Hindlimb muscle (tissue), 1 donor: Measurements from ENCODE around the gene SUB1. TPM values are rescaled to one million over a fixed set of nuclear protein-coding genes. Genes with fewer than 3 reads are reported as not detected.
"Not testable (repeated sequence)": the region's sequence is repeated elsewhere in the genome, so short reads cannot be mapped to it uniquely, and the experiment has no call there.

Experiments
- DNase-seq: peaks from one replicate; pipeline ENCODE4 v3.0.0-alpha.2; 2013
- polyA plus RNA-seq: library from polyadenylated mRNA; unstranded; fragments of 120-200 nt; gene quantifications from one replicate; pipeline ENCODE4 v1.2.1, GENCODE V29; 2013; ENCODE audit not compliant: insufficient read length

Gene SUB1
- polyA plus RNA-seq, 1 donor = 203 TPM

DNA sequence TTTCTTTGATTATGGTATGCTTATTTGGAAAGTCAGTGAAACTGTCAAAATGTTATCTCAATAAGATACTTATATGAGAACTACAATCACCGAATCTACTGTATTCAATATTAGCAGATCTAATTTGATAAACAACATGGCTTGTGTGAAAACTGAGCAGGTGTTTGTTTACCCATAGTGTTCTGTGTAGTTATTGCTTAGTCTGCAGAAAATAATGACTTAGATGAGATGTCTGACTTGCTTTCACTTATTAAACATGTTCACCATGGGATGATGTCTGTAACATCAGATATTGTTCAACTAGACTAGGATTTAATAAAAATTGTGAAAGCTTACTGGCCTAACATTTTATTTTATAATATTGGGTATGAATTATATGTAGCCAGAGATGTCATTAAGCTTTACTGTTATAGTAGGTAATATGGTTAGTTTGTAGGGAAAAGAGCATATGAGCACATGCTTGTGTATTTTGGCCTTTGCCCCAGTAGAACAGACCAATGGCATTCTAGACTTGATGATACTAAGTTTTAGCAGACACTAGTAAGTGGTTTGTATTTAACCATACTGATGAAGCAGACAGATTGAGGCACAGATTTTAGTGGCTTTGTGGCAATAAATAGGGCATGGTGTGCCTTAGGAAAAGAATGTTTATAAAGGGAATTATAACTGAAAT lies 16.4 kb downstream of the SUB1 start:
- DNase-seq = no peak

DNA sequence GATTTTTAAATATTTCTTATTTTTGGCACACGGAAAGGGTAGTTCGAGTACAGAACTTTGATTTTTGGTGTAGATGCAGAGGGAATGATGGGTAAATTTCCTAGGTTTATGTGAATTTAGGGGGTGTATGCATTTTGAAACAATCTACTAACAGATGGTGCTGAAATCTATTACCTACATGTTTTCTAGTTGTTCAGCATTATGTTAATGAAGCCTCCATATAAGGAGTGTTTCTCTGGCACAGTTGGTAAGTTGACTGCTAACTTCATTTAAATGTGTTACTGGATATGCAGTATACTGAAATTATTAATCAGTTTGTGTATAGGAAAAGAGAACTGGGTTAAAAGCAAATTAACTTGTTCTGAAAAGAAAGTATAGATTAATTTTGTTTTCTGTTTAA lies 17.5 kb downstream of the SUB1 start:
- no peak for DNase-seq

DNA sequence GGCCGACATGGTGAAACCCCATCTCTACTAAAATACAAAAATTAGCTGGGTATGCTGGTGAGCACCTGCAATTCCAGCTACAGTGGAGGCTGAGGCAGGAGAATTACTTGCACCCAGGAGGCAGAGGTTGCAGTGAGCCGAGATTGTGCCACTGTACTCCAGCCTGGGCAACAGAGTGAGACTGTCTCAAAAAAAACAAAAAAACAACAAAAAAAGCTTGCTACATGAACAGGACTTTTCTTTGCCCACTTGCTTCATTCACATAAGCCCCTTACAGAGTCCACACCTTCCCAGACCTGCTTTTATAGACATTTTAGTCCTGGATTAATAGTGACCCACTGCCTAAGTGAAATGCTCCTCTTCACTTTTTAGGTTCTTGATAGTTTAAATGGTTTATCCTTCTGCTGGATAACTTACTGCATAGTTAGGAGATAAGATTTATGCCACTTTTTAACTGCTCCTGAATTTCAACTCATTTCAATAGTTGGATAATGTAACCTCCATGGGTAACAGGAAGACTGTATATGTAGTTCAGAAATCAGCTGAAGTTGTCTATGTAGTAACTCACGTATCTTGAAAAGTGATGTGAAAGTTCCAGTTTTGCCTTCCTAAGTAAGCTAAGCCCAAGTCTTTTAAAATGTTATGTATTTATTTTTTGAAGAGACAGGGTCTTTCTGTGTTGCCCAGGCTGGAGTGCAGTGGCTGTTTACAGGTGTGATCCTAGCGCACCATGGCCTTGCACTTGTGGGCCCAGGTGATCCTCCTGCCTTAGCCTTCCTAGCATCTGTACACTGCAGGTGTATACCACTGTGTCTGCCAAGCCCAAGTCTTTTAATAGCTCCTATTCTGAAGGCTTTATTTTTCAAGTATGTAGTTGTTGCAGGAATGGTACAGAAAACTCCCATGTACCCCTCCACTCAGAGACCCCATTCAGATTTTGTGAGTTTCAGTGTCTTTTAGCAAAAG lies 19.7 kb downstream of the SUB1 start:
- no peak for DNase-seq

DNA sequence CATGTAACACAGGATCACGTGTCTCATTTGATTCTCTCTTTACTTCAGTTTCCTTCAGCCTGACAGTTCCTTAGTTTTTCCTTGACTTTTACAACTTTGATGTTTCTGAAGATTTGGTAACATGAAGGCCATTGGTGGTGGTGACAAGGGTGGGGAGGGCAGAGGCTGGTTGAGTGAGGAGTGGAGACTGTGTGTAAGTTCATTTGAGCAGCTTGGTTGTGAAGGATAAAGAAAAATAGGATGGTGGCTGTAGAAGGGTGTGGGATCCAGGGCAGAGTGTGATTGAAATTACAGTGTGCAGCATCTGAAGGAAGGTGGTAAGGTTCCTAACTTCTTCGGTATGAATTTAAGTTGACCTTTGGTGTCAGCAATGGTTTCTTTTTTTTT lies 20.4 kb downstream of the SUB1 start:
- no peak for DNase-seq

DNA sequence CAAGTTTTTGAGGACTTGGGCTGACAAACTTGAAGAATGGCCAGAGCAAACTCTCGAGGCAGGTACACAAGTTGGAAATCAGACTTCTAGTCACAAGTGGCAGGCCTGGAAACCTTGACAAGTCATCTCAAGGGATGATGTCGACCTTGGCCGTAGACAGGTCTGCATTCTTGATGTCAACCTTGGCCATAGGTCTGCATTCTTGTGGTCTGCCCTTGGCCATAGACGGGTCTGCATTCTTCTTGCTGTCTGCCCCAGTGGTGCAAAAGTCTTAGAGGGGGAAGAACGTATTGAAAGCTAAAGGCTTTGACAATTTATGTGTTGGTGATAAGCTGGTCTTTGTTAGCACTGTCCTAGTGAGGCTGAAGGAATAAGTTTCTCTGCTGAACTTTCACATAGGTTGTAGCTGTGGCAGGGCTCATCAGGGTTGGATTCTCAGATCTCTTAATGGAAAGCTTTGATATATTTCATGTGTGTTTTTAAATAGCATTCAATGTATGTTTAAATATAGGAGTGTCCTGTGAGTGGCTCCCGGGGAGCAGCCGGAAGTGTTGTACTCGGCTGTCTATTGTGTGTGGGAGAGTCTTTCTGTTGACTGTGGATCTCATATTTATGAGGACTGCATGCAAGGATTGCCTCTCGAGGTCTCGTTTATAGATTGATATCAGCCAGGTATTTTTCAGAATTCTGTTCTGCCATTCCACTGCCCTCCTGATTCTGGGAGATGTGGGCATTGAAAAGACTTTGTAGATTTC lies 27.0 kb downstream of the SUB1 start:
- no peak for DNase-seq

DNA sequence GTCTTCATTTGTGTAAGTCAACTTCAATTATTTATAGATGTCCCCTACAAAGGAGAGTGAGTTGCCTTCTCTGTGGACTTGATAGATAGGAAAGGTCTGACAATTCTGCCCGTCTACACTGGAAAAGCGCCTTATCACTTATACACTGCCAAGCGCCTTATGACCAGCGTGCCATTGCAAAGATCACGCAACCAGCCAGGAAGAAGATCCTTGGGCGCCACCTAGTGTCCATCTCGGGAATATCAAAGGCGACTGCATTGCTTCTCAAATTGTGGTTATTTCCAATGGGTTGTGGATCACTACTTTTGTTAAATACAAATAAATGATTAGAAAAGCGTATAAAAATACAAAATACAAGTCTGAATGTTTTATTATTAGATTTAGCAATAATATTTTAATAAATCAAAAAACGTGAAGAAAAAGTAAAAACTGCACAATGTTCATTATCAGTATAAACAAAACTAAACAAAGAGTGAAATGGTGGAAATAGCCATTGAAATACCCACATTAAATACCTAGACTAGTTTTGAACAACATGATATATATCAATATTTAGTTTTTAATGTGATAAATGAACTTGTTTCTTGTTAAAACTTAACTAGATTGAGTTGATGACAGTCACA lies 27.8 kb downstream of the SUB1 start:
- DNase-seq = peak; percentile 79

DNA sequence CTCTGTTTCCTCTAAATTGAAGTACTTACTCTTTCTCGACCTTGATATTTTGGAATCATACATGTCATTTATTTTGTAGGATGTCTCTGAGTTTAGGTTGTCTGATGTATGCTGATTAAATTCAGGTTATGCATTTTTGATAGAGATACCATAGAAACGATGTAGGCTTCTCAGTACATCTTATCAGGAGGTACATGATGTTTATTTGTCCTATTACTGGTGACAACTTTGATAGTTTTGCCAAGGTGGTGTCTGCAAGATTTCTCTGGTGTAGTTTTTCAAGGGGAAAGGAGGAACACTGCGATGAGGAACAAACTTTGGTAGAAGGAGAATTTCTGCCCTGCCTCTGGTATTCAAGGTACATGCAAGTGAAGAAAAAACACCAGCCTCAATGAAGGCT lies 29.9 kb downstream of the SUB1 start:
- no peak for DNase-seq

DNA sequence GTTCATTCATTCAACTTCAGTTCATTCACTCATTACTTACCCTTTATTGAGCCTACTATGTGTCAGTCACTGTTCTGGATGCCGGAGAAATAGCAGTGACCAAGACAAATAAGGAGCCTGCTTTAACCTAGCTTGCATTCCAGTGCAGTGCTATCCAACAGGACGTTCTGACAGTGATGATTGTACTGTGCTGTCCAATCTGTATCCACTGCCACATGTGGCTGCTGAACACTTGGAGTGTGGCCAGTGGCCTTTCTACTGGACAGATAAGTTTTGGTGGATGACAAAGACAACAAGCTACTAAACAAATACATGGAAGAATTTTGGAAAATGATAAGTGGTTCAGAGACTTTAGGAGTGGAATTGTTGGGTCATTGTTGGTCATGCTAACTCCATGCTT lies 33.6 kb downstream of the SUB1 start:
- no peak for DNase-seq

DNA sequence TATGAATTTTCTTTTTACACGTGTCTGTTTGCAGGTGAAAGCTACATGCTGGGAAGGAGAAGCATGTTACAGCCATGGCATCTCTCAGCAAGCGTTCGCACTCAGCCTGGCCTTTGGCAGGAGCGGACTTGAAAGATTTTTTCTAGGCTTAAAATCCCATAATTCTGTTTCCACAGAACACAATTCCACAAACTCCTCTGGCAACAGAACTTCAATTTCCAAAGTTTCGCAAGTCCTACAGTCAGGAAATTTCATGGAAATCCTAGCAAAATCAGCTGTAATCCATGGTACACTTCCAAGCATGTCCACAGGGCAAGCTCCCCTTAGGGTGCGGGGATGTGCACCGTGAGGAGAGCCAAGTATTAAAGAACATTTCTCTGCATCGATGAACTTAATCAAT lies 35.9 kb downstream of the SUB1 start:
- no peak for DNase-seq

DNA sequence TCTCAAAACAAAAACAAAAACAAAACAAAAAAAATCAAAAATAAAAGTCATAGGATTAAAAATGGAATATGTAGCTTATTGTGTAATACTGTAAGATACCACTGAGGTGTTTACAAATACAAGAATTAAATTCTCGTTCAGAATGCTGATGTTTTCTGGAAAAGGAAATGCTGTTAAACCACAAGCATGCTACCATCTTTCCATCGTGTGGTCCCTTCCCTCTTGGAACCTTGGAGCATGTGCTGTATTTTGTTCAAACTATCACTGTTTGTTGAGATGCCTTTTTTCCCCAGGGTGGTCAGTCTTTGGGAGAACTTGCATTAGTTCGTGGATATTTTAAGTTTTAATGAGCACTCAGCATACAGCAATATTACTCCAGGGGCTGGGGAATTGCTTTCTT lies 39.7 kb downstream of the SUB1 start:
- no peak for DNase-seq

DNA sequence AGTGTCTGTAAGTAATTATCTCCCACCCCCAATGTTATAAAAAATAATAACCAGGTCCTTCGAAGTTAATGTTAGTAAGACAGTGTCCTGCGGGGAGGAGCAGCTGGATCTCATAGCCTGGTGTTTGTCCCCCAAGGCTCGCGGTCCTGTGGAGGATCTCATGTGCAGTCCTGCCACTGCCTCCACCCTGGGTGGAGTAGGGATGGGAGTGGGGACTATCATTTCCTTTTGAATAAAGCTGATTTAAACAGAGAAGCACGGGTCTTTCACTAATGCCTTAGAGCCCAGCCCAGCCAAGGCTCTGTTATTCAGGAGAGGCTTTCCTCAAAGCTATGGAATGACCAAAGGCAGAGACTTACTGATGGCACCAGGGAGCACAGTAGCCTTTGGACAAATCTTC lies 40.2 kb downstream of the SUB1 start:
- DNase-seq = no peak

DNA sequence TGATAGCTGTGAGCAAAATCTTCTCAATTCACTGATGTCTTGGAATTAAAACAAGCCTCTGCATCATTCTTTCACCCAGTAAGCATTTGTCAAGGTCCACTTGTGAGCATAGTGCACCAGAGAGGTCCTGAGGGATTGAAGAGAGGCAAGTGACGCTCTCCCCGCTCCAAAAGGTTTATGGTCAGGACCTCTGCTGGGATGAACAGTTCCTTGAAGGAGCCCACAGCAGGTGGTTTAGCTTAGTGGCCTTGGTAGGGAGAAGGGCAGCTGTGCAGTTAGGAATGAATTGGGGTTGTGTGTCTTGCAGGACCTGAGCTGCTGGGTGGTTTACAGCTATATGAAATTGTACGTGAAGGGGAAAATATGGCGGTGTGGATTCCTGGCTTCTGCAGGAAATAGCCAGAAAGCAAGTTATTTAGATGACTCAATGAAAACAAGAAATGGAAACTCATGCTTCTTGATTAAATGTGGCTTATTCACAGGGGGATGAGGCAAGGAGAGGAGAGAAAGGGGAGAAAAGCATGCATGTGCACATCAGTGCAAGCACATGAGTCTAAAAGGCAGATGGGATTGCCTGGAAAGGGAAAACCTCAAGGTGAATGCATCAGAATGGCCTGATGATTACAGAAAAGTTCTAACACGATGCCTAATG lies 42.0 kb downstream of the SUB1 start:
- DNase-seq = no peak

DNA sequence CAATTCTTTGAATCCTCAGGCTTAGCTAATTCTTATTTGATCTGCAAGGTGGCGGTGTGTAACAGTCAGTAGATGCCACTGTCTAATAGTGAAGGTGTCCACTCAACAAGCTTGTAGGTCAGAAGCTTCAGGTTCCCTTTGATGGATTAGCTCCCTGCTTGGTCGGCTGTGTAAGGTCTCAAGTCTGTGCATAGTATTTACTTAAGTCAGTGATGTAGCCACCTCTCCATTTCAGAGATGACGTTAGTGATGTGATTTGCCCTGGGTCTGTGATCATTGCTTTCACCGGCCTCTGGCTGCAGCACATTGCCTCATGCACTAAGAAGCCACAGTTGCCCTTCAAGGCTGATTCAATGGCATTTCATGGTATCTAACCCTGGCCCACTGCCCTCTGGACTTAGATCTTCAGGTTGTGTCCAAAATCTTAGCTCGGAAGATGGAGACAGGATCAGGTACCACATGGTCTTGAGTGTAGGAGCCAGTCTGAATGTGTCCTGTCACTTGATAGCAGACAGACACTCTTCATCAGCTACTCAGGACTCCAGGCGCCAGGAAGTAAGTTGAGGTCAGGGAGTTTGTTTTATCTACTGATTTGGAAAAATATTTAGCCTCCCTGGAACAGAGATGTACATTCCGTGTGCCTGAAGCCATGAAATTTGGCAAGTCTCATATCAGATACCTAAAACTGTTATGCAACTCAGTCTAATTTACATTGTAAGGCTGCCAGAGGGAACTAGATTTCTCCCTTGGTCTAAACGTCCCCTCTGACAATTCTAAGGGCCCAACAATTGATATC lies 42.9 kb downstream of the SUB1 start:
- no peak for DNase-seq

DNA sequence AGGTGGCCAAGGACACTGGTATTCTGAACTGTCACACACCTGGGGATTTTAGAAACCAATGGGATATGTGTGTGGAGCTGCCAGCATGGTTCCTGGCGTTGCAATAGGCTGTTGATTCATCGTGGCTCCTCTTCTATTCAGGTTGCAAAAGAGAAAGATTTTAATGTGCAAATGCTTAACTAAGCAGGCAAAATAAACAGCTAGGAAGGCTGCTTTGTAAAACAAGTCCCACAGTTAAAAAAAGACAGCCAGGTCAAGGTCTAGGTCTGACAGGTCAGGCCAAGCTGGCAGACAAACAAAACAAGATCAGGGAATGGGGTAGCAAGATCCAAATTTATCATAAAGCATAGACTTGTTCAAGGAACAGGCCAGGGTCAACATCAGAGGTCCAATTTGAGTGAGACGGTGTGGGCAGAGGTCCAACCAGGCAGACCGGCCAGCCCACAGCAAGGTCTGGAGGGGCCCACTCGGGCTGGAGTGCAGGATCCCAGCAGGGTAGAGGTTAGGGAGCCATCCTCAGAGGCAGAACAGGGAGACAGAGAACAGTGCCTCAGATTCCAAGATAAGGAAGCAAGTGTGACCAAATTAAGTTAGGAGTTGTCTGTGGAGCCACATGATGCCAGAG lies 45.6 kb downstream of the SUB1 start:
- DNase-seq = no peak

DNA sequence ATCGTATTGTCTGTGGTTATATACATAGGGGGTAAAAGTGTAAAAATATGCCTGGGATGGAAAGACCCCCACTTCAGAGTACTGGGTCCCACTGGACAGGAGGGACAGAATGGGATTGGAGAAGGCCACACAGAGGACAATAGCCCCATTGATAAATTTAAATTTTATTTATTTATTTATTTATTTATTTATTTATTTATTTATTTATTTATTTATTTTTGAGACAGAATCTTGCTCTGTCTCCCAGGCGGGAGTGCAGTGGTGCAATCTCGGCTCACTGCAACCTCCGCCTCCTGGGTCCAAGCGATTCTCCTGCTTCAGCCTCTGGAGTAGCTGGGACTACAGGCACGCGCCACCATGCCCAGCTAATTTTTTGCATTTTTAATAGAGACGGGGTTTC lies 47.7 kb downstream of the SUB1 start:
- DNase-seq = not testable (repeated sequence)

DNA sequence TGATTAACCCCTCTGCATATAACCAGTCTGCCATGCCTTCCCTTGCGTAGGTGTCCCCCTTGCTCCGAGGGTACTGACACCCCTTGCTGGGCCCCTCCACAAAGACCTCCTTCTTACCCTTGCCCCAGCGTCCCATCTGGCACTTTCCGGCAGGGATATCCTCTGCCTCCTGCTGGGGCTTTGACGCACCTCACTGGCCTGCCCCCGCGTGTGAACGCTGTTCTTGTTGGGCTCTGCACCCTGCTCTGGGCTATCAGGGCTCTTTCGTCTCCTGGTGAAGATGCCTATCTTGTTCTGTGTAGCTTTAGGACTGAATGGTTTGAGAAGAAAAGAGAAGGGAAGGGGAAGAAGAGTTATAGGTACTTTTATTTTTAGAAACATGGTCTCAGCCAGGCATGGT lies 53.0 kb downstream of the SUB1 start:
- no peak for DNase-seq

DNA sequence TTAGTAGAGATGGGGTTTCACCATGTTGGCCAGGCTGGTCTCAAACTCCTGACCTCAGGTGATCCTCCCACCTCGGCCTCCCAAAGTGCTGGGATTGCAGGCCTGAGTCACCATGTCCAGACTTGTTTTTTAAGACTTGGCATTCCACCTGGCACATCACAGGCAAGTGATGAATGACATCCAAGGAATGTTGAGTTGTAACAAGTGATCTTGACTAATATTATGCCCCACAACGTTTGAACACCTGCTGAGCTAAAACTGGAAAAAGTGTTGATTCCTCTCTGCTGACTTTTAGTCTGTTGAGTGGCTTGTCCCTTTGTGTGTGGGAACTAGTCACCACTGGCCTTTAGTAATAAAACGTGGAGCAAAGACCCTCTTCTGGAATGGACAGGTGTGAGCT lies 54.6 kb downstream of the SUB1 start:
- DNase-seq = no peak

DNA sequence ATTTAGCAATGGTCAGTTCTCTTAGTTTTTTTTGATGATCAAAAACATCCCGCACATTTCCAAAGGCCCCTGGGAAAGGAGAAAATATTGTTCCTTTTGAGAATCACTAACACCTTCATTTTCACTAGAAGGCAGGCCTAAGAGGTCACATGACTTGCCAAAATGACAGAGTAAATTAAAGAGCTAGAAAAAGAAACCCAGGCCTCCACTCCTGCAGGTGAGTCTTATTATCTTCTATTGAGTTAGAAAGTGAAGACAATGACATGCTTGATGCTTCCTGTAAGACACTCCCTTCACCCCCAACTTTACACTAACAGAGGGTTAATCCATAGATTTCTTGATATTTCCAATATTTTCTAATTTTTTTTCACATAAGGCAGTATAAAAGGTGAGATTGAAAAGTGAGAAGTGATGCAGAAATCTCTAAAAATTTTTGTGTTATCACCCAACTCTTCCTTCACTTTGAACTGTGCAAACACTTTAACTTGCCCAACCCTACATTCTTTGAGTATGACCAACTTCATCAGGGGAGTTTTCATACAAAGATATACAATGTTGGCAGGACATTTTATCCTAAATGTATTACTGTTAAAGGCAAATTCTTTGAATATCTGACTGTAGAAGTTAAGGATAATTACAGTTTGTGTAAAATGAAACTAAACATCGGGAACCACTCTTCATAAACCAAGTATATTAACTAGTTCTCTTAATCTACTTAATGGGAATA lies 57.1 kb downstream of the SUB1 start:
- no peak for DNase-seq

DNA sequence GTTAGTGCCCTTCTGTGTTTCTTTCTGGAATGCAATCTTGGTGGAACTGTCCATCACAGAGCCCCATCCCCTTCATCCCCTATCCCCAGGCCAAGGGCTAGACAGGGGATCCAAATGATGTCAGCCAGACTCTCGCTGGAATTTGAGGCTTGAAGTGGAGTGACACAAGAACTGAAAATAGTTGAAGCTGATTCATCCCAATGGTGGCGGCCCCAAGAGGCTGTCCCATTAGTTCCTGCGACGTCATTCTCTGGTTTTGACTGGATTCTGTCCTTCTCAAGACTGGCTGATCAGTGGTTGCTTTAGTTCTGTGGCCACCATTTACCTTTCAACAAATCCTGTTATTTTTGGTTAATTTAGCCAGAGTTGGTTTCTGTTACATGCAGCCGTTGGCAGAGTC lies 59.9 kb downstream of the SUB1 start:
- DNase-seq = no peak
